UCSD-AML1 (cell line): ENCODE data around the gene DMRTC2.

Experiments used
- DNase-seq: peaks from one replicate; lab custom pipeline; 2025; ENCODE audit not compliant: unreplicated experiment; lab: John Stamatoyannopoulos, UW

The DMRTC2 gene

GRCh38 chr19:41845051-41845590 is 279 bp downstream of the DMRTC2 start:
- DNase-seq, result no peak

GRCh38 chr19:41847351-41848105 is 2.7 kb downstream of the DMRTC2 start:
- no peak for DNase-seq

DNA sequence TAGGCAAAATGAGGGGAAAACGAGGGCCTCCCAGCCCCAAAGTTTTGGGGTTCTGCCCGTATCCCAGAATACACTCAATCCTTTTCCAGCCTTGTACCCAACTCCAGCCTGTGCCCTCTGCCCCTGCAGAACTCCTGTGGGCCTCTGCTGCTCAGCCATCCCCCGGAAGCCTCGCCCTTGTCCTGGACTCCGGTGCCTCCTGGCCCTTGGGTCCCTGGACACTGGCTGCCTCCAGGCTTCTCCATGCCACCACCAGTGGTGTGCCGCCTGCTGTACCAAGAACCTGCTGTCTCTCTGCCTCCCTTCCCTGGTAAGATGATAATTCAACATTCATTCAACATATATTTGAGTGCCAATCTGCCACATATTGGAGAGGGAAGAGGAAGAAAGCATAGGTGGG is 3.8 kb downstream of the DMRTC2 start:
- DNase-seq, result no peak

DNA sequence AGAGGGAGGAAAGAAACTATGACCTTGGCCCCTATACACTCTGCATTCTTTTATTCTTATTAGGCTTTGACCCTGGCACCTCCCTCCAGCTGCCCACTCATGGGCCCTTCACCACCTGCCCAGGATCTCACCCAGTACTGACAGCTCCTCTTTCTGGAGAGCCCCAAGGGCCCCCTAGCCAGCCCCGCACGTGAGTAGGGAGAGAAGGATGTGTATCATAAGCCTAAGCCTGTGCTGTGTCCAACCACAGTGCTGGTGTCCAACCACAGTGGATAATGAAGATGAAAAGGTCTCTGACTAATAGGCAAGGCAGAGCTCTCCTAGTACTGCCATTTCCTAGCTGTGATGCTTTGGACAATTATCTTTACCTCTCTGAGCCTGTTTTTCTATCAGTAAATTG is 4.2 kb downstream of the DMRTC2 start:
- DNase-seq, result no peak

- no peak for DNase-seq
Measured at GRCh38 chr19:41850381-41850780, 5.5 kb downstream of the DMRTC2 start.

DNA sequence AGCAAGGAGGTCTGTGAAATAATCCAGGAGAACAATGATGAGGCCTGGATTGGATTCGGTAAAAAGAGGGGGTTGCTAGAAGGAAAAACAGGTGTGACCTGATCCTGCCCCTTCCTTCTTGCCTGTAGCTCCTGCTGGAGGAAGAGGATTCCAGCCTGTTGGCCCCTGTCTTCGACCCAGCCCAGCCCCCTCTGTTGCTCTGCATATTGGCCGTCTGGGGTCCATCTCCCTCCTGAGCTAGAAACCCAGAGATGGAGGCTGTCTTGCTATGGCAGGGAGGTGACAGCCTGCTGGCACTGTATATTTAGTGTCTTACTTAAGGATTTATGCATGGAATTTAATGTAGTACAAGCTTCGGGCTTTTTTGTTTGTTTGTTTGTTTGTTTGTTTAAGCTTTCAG is 6.6 kb downstream of the DMRTC2 start:
- no peak for DNase-seq

- DNase-seq, result no peak
Measured at GRCh38 chr19:41853344-41853743, 8.5 kb downstream of the DMRTC2 start.

DNA sequence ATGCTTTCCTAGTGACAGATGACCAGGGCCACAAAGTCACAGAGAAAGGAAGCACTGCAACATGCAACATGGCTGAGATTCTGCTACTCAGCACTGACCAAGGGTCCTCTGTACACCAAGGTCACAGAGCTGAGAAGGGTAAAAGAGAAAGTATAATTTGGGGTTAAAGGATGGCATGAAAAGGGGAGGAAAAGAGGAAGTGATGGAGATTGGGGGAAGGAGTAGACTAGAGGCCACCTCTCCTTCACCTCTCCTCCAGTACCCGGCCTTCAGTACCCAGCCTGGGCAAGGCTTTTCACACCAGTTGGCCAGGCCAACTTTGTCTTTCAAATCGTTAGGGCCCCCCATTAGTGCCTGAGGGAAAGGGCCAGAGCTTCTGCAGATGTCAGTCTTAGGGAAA is 8.9 kb downstream of the DMRTC2 start:
- DNase-seq, result no peak

DNA sequence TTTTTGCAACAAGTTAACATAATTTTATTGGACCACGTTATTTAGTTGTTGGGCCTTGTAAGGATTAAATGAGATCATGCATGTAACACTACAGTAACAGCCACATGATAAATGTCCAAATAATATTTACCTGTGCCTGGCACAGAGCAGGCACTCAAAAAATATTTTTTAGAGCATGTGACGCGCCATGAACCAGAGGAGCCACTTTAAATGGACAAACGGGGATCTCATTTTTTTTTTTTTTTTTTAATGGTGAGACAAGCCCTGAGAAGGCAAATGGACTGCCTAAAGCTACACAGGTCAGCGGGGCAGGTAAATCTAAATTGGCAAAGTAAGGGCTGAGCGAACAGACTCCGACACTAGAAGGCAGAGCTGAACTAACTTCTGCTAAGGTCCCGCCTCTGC is 14.4 kb downstream of the DMRTC2 start:
- no peak for DNase-seq

- DNase-seq, result peak; percentile 99
Measured at GRCh38 chr19:41859618-41860418, 15.0 kb downstream of the DMRTC2 start, which contains the start of gene RPS19. Gene RPS19, plus strand, starts transcription at chr19:41860255. Its CDS starts 520 bp downstream, at chr19:41860775.

- DNase-seq, result no peak
Measured at GRCh38 chr19:41860419-41861115, 15.7 kb downstream of the DMRTC2 start.

DNA sequence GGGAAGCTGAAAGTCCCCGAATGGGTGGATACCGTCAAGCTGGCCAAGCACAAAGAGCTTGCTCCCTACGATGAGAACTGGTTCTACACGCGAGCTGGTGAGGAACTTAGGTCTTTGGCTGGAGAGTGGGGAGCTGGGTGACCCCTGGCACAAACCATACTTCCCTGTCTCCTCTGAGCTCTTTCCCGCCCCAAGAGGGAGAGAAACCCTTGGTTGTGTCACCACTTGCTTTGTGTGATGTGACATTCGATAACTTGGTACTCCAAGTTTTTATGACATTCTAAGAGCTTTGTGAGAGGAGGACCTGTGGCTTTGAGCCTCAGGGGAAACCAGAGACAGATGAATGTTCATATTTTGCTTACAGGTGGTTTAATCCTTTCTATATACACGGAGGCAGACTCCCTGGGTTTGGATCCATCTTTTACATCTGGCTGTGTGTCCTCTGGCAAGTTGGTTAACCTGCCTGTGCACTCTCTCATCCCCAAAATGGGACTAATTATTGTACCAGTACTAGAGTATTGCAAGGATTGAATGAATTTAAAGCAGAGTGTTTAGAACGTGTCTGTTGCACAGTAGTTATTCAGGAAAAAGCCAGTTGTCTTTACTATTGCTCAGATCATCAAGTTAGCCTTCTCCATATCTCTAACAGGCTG is 16.4 kb downstream of the DMRTC2 start:
- DNase-seq, result no peak

- no peak for DNase-seq
Measured at GRCh38 chr19:41861846-41862245, 17.0 kb downstream of the DMRTC2 start.

DNA sequence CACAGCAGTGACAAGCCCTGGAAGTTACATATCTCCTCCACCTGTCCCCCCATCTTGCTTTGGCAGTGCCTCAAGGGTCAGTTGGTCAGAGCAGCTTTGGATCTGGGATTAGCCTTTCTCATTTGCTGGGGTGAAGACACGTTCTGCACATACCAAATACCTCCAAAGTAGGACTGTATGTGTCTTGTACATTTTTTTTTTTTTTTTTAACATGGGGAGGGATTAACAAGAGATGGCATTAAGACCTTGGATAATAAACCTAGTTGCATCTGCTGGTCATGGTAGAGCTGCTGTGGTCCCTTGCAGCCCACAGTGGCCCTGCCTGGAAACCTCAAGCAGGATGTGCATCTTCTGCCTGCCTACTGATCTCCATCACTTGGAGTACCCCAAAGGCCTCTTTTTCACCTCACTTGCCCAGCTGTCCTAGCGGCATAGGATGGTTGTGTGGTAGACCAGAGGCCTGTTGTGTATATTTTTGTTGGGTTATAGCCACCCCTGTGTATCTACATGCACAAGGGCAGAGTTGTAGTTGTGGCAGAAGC is 17.7 kb downstream of the DMRTC2 start:
- no peak for DNase-seq

- no peak for DNase-seq
Measured at GRCh38 chr19:41863209-41863931, 18.5 kb downstream of the DMRTC2 start.

DNA sequence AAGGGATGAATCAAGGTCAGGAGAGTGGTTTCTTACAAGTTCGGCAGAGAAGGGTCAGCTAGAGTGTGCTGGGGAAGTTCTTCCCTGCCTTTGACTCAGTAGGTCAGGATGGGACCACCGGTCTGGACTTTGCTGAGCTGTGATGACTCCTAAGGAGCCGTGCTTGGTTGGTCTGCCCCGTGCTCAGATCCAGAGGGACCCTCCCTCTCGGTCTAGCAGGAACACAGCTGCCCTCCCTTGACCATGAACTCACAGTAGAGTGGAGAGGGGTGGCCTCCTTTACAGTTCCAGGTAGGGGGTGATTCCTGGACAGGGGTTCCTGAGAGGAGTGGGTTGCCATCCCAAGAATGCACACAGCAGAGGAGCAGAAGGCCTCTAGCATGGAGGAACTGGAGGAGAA is 19.5 kb downstream of the DMRTC2 start:
- DNase-seq, result no peak

GRCh38 chr19:41866284-41866683 is 21.4 kb downstream of the DMRTC2 start:
- DNase-seq, result no peak

DNA sequence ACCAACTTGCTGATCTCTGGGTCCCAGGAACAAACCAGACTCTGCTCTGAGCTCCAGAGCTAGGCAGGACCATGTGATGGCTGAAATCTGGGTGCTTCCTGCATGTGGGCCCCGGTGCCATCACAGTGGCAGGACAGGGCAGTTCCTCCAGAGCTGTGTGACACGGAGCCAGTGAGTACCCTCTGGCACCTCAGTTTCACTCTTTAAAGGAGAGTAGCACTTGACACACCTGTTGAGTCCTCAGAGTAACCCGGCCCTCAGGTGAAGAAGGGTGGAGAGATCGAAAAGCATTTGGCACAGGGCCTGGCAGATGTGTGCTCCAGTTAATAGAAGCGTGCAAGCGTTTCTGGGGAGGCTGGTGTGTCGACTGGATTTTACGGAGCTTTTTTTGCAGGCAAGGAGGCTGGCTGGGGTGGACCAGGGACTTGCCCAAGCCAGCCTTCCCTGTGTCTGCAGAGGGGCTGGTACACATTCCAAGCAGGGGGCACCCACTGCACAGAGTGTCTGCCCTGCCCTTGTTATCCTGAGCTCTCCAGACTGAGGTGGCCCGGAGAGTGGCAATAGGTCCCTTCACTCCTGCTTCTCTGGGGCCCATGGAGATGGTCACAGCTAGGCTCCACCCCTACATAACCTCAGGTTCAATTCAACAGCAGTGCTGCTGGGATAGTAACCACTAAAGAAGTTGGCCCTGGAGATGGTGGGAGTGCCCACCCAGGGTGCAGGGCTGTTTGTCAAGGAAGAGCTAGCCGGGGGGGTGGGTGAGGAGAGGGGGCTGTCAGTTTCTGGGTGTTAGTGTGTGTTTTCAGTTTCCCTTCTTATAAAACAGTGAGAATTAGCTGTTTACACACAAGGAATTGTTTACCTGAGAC is 23.5 kb downstream of the DMRTC2 start:
- DNase-seq, result no peak

GRCh38 chr19:41868989-41869300 is 24.1 kb downstream of the DMRTC2 start:
- DNase-seq, result no peak
